GM12872 (cell line): ENCODE results near the gene SRPK1.

ENCODE experiments used
- TF ChIP-seq, protein P1 (sequence below): IDR thresholded peaks from 3 replicates; pipeline ENCODE4 v1.5.1; 2011; ENCODE audit warnings: low read depth, mild to moderate bottlenecking, low read length, moderate library complexity; ENCODE audit not compliant: insufficient read depth

The SRPK1 gene

DNA sequence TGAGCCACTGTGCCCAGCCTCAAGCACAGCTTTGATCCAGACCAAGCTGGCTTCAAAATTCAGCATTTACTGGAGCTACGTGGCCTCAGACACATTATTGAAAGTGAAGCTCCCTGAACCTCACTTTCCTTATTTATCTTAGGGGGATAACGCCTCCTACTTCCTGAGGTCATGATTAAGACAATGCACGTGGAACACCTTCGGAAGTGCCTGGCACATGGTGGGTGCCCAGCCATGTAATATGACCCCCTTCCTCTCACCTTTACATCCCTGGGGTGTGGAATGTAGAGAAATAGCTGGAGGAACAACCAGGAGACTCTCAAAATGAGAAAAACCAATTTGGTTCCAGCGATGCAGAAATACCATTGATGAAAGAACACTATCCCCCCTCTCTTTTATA is 122.2 kb downstream of the SRPK1 start:
- TF ChIP-seq, protein P1, sequence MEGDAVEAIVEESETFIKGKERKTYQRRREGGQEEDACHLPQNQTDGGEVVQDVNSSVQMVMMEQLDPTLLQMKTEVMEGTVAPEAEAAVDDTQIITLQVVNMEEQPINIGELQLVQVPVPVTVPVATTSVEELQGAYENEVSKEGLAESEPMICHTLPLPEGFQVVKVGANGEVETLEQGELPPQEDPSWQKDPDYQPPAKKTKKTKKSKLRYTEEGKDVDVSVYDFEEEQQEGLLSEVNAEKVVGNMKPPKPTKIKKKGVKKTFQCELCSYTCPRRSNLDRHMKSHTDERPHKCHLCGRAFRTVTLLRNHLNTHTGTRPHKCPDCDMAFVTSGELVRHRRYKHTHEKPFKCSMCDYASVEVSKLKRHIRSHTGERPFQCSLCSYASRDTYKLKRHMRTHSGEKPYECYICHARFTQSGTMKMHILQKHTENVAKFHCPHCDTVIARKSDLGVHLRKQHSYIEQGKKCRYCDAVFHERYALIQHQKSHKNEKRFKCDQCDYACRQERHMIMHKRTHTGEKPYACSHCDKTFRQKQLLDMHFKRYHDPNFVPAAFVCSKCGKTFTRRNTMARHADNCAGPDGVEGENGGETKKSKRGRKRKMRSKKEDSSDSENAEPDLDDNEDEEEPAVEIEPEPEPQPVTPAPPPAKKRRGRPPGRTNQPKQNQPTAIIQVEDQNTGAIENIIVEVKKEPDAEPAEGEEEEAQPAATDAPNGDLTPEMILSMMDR, result no peak

- TF ChIP-seq, protein P1, result no peak
These were observed 122.9 kb downstream of the SRPK1 start for GRCh38 chr6:35797837-35798526.

DNA sequence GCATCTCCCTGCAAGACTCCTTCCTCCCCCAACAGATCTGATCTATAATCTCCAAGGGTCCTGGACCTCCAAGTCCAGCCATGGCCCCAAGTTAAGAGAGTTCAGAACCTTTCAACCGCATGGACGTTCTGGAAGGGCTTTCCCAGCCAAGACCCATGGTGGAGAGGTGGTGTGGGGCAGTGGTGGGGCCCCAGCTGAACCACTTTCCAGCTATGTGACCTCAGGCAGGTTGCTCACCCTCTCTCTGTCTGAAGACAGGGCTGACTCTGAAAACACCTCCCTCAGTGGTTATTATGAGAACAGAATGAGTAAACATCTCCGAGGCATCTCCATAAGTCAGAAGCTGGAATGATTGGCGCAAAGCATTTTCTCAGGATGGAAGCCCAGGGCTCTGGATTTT is 124.7 kb downstream of the SRPK1 start:
- TF ChIP-seq, protein P1, result no peak

GRCh38 chr6:35795453-35796071 is 125.3 kb downstream of the SRPK1 start:
- TF ChIP-seq, protein P1, result no peak

DNA sequence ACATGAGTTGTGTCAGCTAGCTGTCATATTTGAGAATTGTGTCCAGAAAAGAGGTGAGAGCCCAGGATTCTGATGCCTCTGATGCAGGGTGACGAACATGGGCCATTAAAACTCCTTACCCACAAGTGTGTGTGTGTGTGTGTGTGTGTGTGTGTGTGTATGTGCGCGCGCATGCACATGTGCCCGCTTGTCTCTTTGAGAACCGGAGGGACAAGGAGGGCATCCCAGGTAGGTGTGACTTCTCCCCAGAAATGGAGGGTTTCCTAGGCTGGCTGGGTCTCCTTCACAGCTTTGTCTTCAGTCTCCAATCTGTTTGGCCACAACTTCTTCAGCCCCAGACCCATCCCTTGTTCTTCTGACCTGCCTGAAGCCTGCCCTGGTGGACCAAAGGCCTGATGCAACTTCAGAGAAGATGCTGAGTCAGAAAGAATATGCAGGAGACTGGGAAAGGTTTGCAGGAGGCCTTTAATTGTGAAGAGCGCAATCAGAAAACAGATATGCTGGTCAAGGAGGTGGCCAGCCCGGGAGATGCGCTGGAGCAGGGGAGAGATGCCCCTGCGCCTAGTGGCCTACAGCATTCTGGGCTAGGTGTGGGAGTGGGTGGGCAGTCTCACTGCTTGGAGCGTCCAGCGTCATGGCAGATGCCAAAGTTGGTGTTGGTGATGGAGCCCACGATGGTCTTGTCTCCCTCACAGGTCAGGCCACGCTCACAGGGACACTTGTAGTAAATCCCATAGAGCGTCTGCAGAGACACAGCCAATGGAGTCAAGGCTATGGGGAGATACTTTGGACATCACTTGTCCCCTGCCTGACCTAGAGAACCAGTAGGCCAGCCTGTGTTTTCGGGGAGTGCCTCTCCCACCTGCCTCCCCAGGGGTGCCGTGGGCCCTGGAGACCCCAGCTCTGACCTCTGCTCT is 126.1 kb downstream of the SRPK1 start:
- TF ChIP-seq, protein P1, result no peak

DNA sequence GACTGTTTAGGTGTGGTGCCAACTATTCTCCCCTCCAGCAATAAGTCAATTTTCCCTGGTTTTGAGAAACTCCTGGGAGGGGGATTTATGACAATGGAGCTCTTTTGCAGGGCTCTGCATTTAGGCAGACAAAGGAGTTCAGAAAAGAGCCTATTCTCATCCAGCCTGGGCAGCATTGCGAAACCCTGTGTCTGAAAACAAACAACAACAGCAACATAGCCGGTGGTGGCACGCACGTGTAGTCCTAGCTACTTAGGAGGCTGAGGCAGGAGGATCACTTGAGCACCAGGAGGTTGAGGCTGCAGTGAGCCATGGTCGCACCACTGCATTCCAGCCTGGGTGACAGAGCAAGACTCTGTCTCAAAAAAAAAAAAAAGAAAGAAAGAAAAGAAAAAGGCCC is 130.2 kb downstream of the SRPK1 start:
- TF ChIP-seq, protein P1, result no peak

GRCh38 chr6:35788423-35788982 is 132.4 kb downstream of the SRPK1 start:
- TF ChIP-seq, protein P1, result no peak
